Pulmonary artery endothelial cell (primary cell): ENCODE results near the gene RNF224. TPM values are rescaled to one million over a fixed set of nuclear protein-coding genes. Genes with fewer than 3 reads are reported as not detected.
A peak's percentile ranks its signal among the peaks of the same experiment; 100 is the strongest.

Experiments used
- DNase-seq: peaks from one replicate; pipeline ENCODE4 v3.0.0-alpha.2; 2011; ENCODE audit warnings: low read depth, low spot score
- total RNA-seq: library from RNA; depleted of rRNA; stranded (reverse); fragments of >200 nt; gene quantifications from 2 replicates; pipeline ENCODE4 v1.2.3, GENCODE V29; 2014

The RNF224 gene
- total RNA-seq, 1 donor from 2014 or later, result 0.07 TPM

DNA sequence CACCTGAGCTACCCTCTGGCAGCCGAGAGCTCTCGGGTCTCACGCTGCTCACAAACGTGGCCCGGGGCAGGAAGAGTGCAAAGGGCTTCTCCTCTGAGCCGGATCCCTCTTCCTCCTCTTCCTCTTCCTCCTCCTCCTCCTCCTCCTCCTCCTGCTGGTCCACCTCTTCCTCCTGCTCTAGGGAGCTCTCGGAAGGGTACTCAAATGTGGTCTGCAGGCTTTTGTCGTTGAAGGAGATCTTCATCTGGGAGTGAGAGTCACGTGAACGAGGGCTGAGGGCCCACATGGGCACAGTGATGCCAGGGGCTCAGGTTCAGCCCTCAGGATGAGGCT lies 34.9 kb upstream of the RNF224 start:
- no peak for DNase-seq

DNA sequence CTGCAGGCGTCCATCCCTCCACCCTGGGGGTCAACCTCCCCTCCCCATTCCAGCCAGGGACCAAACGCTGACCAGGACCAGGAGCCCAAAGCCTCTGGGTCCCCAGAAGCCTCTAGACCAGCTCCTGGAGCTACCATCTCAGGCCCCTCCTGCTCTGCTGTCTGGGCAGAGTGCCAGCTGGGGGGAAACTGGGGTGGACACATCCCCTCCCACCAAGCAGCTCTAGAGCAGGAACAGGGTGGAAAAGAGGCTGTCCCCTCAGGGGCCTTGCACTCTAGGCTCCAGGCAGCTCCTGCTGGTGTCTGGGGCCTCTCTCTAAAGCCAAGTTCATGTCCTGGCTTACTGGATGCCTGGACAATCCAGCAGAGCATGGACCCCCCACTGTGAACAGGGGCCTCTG lies 34.4 kb upstream of the RNF224 start:
- no peak for DNase-seq

DNA sequence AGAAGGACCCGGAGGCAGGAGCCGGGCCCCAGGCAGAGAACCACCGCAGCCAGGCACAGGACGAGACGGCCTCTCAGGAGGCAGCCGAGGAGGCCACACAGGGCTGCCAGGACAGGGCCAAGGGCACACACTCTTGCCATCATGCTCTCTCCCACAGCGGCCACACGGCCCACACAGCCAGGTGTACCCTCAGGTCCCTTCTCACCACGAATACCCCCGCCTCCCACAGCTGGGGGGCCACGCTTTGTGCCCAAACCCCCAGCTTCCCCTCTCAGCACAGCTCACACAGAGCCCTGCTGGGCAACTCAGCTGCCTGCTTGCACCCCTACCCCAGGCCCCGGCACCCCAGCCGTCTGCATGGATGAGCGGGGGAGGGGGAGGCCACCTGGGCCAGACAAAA lies 33.5 kb upstream of the RNF224 start:
- DNase-seq, result no peak

- DNase-seq, result no peak
Observed at GRCh38 chr9:137194388-137194787, 32.9 kb upstream of the RNF224 start.

DNA sequence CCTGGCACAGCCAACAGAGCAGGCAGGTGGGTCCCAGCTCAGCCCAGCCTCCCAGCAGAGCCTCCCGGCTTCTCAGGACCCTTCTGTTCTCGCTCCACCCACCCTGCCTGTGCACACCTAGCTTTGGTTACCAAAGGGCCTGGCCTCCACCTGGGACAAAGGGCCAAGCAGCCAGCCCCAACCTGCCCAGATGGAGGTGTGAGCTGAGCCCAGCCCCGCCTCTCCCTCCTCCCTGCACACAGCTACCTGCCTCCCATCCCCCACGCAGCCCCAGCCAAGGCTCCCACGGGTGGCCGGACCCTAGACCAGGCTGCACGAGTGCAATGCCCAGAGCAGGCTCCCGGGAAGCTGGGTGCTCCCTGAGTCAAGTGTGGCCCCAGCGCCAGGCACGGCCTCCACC lies 32.4 kb upstream of the RNF224 start:
- no peak for DNase-seq

- no peak for DNase-seq
Observed at GRCh38 chr9:137195525-137196220, 31.6 kb upstream of the RNF224 start.

DNA sequence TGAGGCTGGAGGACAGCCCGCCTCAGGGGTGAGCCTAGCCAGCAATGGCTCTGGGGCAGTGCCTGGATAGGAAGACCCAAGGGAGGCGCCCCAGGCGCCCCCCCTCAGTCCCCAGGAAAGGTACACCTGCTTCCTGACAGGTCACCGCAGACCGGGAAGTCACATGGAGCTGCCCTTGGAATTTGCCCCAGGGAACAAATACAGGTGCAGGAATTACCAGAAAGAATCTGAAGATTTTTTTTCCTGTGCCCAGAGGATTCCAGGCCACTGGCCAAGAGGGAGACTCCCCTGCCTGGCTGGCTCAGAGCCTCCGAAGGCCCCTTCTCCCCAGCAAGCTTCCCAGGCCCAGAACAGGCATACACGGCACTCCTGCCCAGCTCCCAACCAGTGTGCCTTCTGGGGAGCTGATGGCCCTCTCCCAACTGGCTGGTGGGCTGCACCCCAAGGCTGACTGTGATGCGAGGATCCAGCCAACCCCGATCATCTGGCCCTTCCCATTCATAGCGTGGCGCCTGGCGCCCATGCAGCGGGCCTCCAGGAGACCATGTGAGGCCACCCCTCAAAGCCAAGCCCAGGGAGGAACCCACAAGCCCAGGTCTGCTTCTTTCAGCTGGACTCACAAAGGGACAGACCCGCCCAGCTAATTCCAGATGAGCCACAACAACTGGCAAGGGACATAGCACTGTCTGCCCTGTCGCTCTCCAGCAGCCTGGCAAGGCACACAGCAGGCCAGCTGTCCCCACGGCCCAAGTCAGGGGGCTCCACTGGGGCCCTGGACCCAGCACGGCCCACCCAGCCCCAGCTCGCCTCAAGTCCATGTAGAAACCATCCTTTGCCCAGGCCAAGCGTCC lies 29.0 kb upstream of the RNF224 start:
- no peak for DNase-seq

GRCh38 chr9:137198902-137199283 lies 28.4 kb upstream of the RNF224 start:
- no peak for DNase-seq

GRCh38 chr9:137199411-137200121 lies 27.7 kb upstream of the RNF224 start:
- DNase-seq, result no peak

GRCh38 chr9:137200311-137201204 lies 26.7 kb upstream of the RNF224 start, which contains the start of gene TPRN:
Gene TPRN (minus strand): TSS chr9:137200741. CDS start chr9:137200711, 30 bp downstream.
- peak; percentile 96 for DNase-seq

DNA sequence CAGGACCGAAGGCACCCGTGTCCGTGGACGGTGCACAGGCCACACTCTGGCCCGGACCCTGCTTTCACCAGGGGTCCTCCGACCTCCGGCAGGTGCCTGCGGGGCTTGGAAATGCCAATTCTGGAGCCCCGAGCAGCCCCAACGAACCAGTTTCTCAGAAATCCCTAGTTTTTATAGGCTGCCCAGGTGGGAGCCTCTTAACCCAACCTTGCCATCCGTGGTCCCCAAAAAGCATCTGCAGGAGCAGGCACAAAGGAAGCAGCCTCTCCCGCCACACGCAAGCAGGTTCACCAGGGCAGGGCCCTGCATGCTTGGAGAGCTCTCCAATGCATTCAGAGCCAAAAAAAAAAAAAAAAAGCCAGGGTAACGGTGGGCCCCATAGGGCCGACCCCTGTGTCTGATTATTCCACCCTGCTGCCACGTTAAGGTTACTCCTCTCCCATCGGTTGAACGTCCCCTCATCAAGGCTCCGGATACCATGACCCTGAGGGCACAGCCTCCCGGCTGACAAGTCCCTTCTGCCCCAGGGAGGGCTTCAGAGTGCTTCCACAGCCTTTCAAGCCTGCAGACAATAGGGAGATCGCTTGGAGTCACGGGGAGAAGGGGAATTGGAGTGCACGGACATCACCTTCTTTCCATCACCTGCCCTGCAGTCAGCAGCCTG lies 26.0 kb upstream of the RNF224 start:
- no peak for DNase-seq

DNA sequence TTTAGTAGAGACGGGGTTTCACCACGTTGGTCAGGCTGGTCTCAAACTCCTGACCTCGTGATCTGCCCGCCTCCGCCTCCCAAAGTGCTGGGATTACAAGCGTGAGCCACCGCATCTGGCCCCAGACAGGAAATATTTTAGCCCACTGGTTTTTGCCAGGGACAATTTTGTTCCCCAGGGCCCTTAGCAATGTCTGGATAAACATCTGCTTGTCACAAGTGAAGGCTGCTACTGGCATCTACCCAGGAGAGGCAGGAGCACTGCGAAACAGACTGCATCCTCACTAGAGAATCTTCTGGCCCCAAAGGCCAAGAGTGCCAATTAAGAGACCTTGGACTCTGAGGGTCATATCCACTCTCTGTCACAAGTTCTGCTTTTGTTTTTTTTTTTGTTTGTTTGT lies 24.3 kb upstream of the RNF224 start:
- no peak for DNase-seq

DNA sequence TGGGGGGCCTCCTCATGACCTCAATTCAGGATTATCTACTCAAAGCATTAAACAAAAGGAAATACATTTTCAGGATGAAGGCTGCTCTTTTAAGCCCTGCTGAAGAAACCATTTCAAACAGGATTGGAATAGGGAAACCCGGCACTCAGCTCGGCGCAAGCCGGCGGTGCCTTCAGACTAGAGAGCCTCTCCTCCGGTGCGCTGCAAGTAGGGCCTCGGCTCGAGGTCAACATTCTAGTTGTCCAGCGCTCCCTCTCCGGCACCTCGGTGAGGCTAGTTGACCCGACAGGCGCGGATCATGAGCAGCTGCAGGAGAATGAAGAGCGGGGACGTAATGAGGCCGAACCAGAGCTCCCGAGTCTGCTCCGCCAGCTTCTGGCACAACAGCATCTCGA lies 22.6 kb upstream of the RNF224 start:
- DNase-seq, result no peak

GRCh38 chr9:137205126-137206069 lies 21.9 kb upstream of the RNF224 start, which contains the start of the genes NDOR1 and TMEM203:
Gene NDOR1 (plus strand): TSS chr9:137205700. CDS start chr9:137205778, 78 bp downstream.
Gene TMEM203 (minus strand): TSS chr9:137205648. CDS start chr9:137205414, 234 bp downstream.
- peak; percentile 46 for DNase-seq

DNA sequence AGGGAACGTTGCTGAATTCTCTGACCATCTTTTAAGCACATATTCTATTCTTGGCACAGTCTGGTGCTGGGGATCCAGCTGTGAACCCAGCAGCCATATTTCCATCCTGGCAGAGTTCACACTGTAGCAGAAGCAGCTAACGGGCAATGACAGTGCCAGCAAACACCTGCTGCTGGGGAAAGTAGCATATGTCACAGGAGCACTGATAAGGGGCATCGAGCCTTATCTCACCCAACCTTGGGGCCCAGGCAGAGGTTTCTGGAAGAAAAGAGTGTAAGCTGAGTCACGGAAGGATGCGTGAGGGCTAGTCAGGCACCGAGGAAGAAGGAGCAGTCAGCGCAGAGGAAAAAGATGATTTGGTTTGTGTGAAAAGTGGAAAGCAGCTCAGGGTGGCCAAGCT lies 20.7 kb upstream of the RNF224 start:
- no peak for DNase-seq

GRCh38 chr9:137211532-137211931 lies 15.8 kb upstream of the RNF224 start:
- no peak for DNase-seq

GRCh38 chr9:137212520-137212919 lies 14.8 kb upstream of the RNF224 start:
- DNase-seq, result no peak

DNA sequence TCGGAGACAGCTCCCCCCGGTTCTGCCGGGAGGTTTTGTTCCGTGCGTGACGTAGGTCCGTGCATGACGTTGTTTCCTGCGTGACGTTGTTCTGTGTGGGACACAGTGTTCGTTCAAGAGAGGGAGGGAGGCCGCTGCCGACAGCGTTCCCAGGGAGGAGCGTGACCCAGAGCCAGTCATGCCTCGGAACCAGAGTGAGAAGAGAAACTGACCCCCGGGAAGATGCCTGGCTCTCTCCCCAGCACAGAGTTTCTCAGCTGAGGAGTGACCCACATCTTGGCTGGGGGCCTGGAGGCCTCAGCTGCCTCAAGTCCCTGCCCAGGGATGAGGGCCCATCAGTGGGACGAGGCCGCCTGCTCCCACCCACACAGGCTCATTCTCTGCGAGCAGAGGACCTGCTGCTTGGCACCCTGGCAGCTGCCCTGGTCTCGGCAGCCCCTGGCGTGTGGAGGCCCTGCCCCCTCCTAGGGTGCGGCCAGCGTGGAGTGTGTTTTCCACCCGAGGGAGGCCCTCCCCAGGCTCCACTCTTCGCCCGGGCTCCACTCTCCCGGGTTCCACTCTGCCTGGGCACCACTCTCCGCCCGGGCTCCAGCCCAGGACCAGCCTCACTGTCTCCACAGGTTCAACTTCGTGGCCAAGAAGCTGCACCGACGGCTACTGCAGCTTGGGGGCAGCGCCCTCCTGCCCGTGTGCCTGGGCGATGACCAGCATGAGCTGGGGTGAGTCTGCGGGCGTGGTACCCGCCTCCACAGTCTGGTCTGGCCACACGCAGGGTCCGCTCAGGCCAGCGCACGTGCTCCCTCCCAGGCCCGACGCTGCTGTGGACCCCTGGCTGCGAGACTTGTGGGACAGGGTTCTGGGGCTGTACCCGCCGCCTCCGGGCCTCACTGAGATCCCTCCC lies 13.9 kb upstream of the RNF224 start:
- DNase-seq, result no peak
